ENCODE data around the gene TRDMT1.

The TRDMT1 gene

GRCh38 chr10:17209302-17209701 is 7.8 kb upstream of the TRDMT1 start:
- no peak for DNase-seq

GRCh38 chr10:17208476-17208875 is 7.0 kb upstream of the TRDMT1 start:
- DNase-seq = no peak

GRCh38 chr10:17206210-17206709 is 4.8 kb upstream of the TRDMT1 start:
- DNase-seq = no peak

GRCh38 chr10:17203416-17203815 is 1.9 kb upstream of the TRDMT1 start:
- no peak for DNase-seq

GRCh38 chr10:17202999-17203398 is 1.5 kb upstream of the TRDMT1 start:
- DNase-seq = no peak

- DNase-seq = no peak
These were observed 1.0 kb upstream of the TRDMT1 start for GRCh38 chr10:17202506-17202905.

GRCh38 chr10:17201794-17202116 is 283 bp upstream of the TRDMT1 start:
- no peak for DNase-seq

GRCh38 chr10:17200001-17200911 is 1.2 kb downstream of the TRDMT1 start:
- no peak for DNase-seq

GRCh38 chr10:17199351-17199804 is 2.1 kb downstream of the TRDMT1 start:
- no peak for DNase-seq

- no peak for DNase-seq
These were observed 4.9 kb downstream of the TRDMT1 start for GRCh38 chr10:17196573-17196972.

GRCh38 chr10:17196045-17196444 is 5.4 kb downstream of the TRDMT1 start:
- no peak for DNase-seq

- DNase-seq = no peak
These were observed 6.4 kb downstream of the TRDMT1 start for GRCh38 chr10:17195083-17195482.

- DNase-seq = no peak
These were observed 10.9 kb downstream of the TRDMT1 start for GRCh38 chr10:17190602-17191001.

- DNase-seq = no peak
These were observed 12.8 kb downstream of the TRDMT1 start for GRCh38 chr10:17188644-17189172.

- DNase-seq = no peak
These were observed 15.6 kb downstream of the TRDMT1 start for GRCh38 chr10:17185873-17186272.

- no peak for DNase-seq
These were observed 18.4 kb downstream of the TRDMT1 start for GRCh38 chr10:17183110-17183509.

GRCh38 chr10:17181751-17182150 is 19.7 kb downstream of the TRDMT1 start:
- peak; percentile 1 for DNase-seq

- DNase-seq = no peak
These were observed 20.4 kb downstream of the TRDMT1 start for GRCh38 chr10:17181110-17181509.

GRCh38 chr10:17179002-17179401 is 22.5 kb downstream of the TRDMT1 start:
- DNase-seq = no peak

- no peak for DNase-seq
These were observed 23.5 kb downstream of the TRDMT1 start for GRCh38 chr10:17178006-17178405.

GRCh38 chr10:17177014-17177413 is 24.5 kb downstream of the TRDMT1 start:
- DNase-seq = no peak

GRCh38 chr10:17176091-17176490 is 25.4 kb downstream of the TRDMT1 start:
- no peak for DNase-seq

- DNase-seq = no peak
These were observed 25.9 kb downstream of the TRDMT1 start for GRCh38 chr10:17175551-17175950.

GRCh38 chr10:17174626-17175025 is 26.8 kb downstream of the TRDMT1 start:
- no peak for DNase-seq

Measured in NCI-H524 treated with DMSO at 0.1 percent for 48 hours (cell line).